ENCODE results near the gene HOXA1. TPM values are rescaled to one million over a fixed set of nuclear protein-coding genes. Genes with fewer than 3 reads are reported as not detected.

The HOXA1 gene
- total and polyA plus RNA-seq, 5 donors from 2014 or later, result 0.49 to 1.4 (median 0.85) TPM

DNA sequence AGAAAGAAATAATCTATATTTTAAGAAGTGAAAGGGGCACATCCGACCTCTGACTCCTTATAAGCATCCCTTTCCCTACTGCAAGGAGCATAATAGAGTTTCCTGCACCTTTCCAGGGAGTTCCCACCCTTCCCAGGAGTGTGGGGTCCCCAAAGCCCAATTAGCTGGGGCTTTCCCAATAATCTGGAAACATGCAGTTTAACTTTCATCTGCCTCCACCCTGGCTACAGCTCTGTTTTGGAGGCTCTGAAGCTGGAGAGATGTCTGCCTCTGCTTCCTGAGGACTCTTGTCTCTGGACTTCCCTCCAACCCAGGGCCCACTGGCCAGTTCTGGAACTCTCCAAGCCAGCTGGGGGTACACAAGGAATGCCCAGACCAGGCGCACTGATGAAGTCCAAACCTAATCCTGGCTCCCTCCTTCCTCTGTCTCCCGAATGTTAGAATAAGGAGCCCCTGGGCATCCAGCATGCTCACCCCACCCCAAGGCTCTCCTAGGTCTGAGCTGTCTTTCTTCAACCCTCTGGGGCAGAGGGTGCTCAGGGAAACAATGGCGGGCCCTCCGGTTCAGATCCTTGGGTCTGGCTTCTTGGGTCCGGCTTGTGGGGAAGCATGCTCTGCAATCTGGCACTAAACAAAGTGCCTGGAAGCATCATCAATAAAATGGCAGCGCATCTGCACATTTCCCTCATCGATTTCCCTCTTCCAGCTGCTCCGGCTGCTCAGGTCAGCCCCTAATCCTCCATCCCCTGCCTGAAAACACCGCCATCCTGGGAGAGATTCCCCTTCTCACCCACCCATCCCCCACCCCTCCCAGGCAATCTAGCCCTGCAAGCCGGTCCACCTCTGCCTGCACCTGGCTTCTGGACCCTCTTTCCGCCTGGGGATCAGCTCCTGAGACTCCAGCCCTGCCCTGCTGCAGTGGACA lies 21.4 kb upstream of the HOXA1 start:
- ATAC-seq (ENCODE audit: low read depth in 2 of 2) (no peak), DNase-seq (no peak)
- H3K27me3 Mint-ChIP-seq, result peaks cover 20% of the 10 kb centered on the region
- no peak overlapping the region for H3K27ac ChIP-seq (ENCODE audit: insufficient read depth, low read length, poor library complexity, severe bottlenecking)
- H3K4me1 Mint-ChIP-seq, result no peaks in the 10 kb centered on the region
- H3K4me3 Mint-ChIP-seq, result no peak overlapping the region
- H3K36me3 ChIP-seq (ENCODE audit: control insufficient read depth, insufficient read depth, low read length), result no peaks in the 10 kb centered on the region
- no peaks in the 10 kb centered on the region for H3K9me3 Mint-ChIP-seq
- no peak overlapping the region for H3K4me3 ChIP-seq (ENCODE audit: low read depth, low read length)
- no peaks in the 10 kb centered on the region for H3K36me3 Mint-ChIP-seq
- H3K4me1 ChIP-seq (ENCODE audit: control insufficient read depth, insufficient read depth, low read length, poor library complexity, severe bottlenecking), result no peaks in the 10 kb centered on the region
- H3K9me3 ChIP-seq (ENCODE audit: control insufficient read depth in 2 of 2, low read length in 2 of 2), result no peaks in the 10 kb centered on the region
- H3K27ac Mint-ChIP-seq, result no peak overlapping the region
- H3K27me3 ChIP-seq (ENCODE audit: control insufficient read depth, insufficient read depth, low read length), result no peaks in the 10 kb centered on the region

DNA sequence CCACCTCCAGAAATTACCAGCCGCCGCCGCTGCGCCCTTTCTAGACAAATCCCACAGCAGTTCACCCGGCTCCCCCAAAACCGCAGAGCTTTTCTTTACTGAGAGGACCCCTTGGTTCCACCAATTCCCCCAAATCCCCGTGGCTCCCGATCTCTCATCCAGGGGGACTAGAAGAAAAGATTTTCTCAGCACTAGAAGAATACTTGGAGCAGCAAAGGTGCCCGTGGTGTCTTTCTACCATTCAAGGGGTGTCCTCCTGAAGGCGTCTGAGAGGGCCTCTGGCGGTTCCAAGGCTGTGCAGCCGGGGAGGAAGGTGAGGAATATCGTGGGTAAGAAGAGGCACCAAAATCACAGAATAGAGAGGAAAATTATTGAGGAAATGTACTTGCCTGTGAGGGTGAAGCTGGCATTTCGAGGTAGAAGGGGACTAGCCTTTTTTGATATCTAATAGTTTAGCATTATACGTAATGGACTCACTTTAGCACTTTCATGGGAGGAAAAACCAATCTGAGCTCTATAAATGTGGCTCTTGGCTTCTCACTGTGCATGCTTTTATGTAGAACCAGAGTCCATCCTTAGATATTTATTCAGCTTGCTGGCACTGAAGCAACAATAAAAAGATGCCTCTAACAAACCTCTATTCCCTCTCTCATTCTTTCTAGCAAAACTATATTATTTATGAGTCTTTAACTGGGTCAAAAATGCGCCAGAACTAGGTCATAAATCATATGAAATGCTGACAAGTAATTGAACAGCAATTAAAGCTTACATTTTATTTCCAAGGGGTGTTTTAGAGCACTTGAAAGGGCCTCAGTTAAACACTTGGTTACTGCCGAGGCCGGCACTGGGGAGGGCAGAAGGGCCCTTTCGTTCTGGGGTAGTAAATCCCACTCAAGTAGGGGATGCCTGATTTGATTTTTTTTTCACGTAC lies 20.5 kb upstream of the HOXA1 start:
- H3K4me3 Mint-ChIP-seq, result no peak overlapping the region
- no peaks in the 10 kb centered on the region for H3K36me3 Mint-ChIP-seq
- no peaks in the 10 kb centered on the region for H3K9me3 Mint-ChIP-seq
- Histone ChIP-seq H3K27me3 (ENCODE audit: control insufficient read depth, insufficient read depth, low read length) (no peaks in the 10 kb centered on the region), H3K9me3 (ENCODE audit: control insufficient read depth in 2 of 2, low read length in 2 of 2) (no peaks in the 10 kb centered on the region), H3K4me3 (ENCODE audit: low read depth, low read length) (no peak overlapping the region), H3K4me1 (ENCODE audit: control insufficient read depth, insufficient read depth, low read length, poor library complexity, severe bottlenecking) (no peaks in the 10 kb centered on the region), H3K36me3 (ENCODE audit: control insufficient read depth, insufficient read depth, low read length) (no peaks in the 10 kb centered on the region), H3K27ac (ENCODE audit: insufficient read depth, low read length, poor library complexity, severe bottlenecking) (no peak overlapping the region)
- H3K27ac Mint-ChIP-seq, result no peak overlapping the region
- ATAC-seq (ENCODE audit: low read depth in 2 of 2) (no peak), DNase-seq (no peak)
- no peaks in the 10 kb centered on the region for H3K4me1 Mint-ChIP-seq
- H3K27me3 Mint-ChIP-seq, result peaks cover 24% of the 10 kb centered on the region

DNA sequence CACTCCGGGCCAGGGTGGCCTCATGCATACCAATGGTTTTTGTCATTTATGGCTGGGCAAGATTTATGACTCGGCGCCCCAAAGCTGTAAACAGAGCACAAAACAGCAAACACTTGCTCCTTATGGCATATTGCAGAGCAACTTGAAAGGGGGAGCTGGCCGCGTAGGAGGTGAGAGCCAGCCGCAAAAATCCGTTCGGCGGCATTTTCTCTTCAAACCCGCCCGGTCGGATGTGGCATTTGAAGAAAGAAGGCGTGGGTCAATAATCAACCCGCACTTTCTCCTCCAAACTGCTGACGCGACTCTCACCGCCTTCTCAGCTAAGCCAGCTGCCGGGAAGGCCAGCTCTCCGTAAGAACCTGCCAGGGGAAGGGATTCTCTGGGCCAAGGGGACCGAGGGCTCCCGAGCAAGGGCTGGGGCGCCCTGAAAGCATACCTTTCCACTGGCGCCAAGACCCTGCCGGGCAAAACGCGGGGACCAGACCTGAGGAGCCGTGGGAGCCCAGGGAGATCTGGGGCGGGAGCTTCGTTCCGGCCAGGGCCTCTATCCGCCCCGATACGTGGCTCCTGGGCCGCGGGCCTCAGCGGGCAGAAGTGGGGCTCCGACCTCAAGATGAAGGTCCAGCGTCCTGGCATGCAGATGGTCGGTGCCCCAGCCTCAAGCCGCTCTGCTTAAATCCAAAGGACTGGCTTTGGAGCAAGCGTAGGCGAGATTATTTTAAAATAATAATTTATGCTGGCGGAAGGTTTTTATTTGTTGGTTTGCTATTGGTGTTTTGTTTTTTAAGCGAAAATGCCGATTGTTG lies 19.6 kb upstream of the HOXA1 start:
- Histone ChIP-seq H3K4me3 (ENCODE audit: low read depth, low read length) (no peak overlapping the region), H3K27me3 (ENCODE audit: control insufficient read depth, insufficient read depth, low read length) (no peaks in the 10 kb centered on the region), H3K4me1 (ENCODE audit: control insufficient read depth, insufficient read depth, low read length, poor library complexity, severe bottlenecking) (no peaks in the 10 kb centered on the region), H3K9me3 (ENCODE audit: control insufficient read depth in 2 of 2, low read length in 2 of 2) (no peaks in the 10 kb centered on the region), H3K27ac (ENCODE audit: insufficient read depth, low read length, poor library complexity, severe bottlenecking) (no peak overlapping the region), H3K36me3 (ENCODE audit: control insufficient read depth, insufficient read depth, low read length) (no peaks in the 10 kb centered on the region)
- Mint-ChIP-seq H3K4me3 (no peak overlapping the region), H3K27ac (no peak overlapping the region), H3K4me1 (no peaks in the 10 kb centered on the region), H3K36me3 (no peaks in the 10 kb centered on the region), H3K27me3 (peaks cover 24% of the 10 kb centered on the region), H3K9me3 (no peaks in the 10 kb centered on the region)
- no peak for ATAC-seq (ENCODE audit: low read depth in 2 of 2)
- DNase-seq, result no peak

GRCh38 chr7:27114881-27115220 lies 19.1 kb upstream of the HOXA1 start:
- Mint-ChIP-seq H3K36me3 (no peaks in the 10 kb centered on the region), H3K4me1 (no peaks in the 10 kb centered on the region), H3K9me3 (no peaks in the 10 kb centered on the region), H3K27me3 (peaks cover 26% of the 10 kb centered on the region), H3K27ac (no peak overlapping the region), H3K4me3 (no peak overlapping the region)
- H3K4me1 ChIP-seq (ENCODE audit: control insufficient read depth, insufficient read depth, low read length, poor library complexity, severe bottlenecking), result no peaks in the 10 kb centered on the region
- no peaks in the 10 kb centered on the region for H3K9me3 ChIP-seq (ENCODE audit: control insufficient read depth in 2 of 2, low read length in 2 of 2)
- no peak overlapping the region for H3K27ac ChIP-seq (ENCODE audit: insufficient read depth, low read length, poor library complexity, severe bottlenecking)
- no peaks in the 10 kb centered on the region for H3K36me3 ChIP-seq (ENCODE audit: control insufficient read depth, insufficient read depth, low read length)
- DNase-seq (no peak), ATAC-seq (ENCODE audit: low read depth in 2 of 2) (no peak)
- H3K27me3 ChIP-seq (ENCODE audit: control insufficient read depth, insufficient read depth, low read length), result no peaks in the 10 kb centered on the region
- H3K4me3 ChIP-seq (ENCODE audit: low read depth, low read length), result no peak overlapping the region

GRCh38 chr7:27113991-27114769 lies 18.4 kb upstream of the HOXA1 start:
- H3K36me3 Mint-ChIP-seq, result no peaks in the 10 kb centered on the region

GRCh38 chr7:27112955-27113949 lies 17.5 kb upstream of the HOXA1 start:
- Histone ChIP-seq H3K27me3 (ENCODE audit: control insufficient read depth, insufficient read depth, low read length) (no peaks in the 10 kb centered on the region), H3K9me3 (ENCODE audit: control insufficient read depth in 2 of 2, low read length in 2 of 2) (no peaks in the 10 kb centered on the region), H3K27ac (ENCODE audit: insufficient read depth, low read length, poor library complexity, severe bottlenecking) (no peak overlapping the region), H3K4me3 (ENCODE audit: low read depth, low read length) (no peak overlapping the region), H3K36me3 (ENCODE audit: control insufficient read depth, insufficient read depth, low read length) (no peaks in the 10 kb centered on the region), H3K4me1 (ENCODE audit: control insufficient read depth, insufficient read depth, low read length, poor library complexity, severe bottlenecking) (no peaks in the 10 kb centered on the region)
- H3K27ac Mint-ChIP-seq, result no peak overlapping the region
- H3K4me1 Mint-ChIP-seq, result no peaks in the 10 kb centered on the region
- DNase-seq (no peak), ATAC-seq (ENCODE audit: low read depth in 2 of 2) (no peak)
- no peaks in the 10 kb centered on the region for H3K36me3 Mint-ChIP-seq
- peaks cover 21% of the 10 kb centered on the region for H3K27me3 Mint-ChIP-seq
- H3K4me3 Mint-ChIP-seq, result no peak overlapping the region
- H3K9me3 Mint-ChIP-seq, result peaks cover 0 to 2% (median 0%) of the 10 kb centered on the region in 7 donors

More at GRCh38 chr7:27113991-27114769, 18.4 kb upstream of the HOXA1 start:
- H3K9me3 Mint-ChIP-seq, result no peaks in the 10 kb centered on the region
- no peaks in the 10 kb centered on the region for H3K4me1 Mint-ChIP-seq
- ATAC-seq (ENCODE audit: low read depth in 2 of 2), result no peak
- Histone ChIP-seq H3K4me3 (ENCODE audit: low read depth, low read length) (no peak overlapping the region), H3K4me1 (ENCODE audit: control insufficient read depth, insufficient read depth, low read length, poor library complexity, severe bottlenecking) (no peaks in the 10 kb centered on the region), H3K27me3 (ENCODE audit: control insufficient read depth, insufficient read depth, low read length) (no peaks in the 10 kb centered on the region), H3K27ac (ENCODE audit: insufficient read depth, low read length, poor library complexity, severe bottlenecking) (no peak overlapping the region), H3K36me3 (ENCODE audit: control insufficient read depth, insufficient read depth, low read length) (no peaks in the 10 kb centered on the region), H3K9me3 (ENCODE audit: control insufficient read depth in 2 of 2, low read length in 2 of 2) (no peaks in the 10 kb centered on the region)
- no peak overlapping the region for H3K27ac Mint-ChIP-seq
- H3K4me3 Mint-ChIP-seq, result no peak overlapping the region
- H3K27me3 Mint-ChIP-seq, result peaks cover 27% of the 10 kb centered on the region
- DNase-seq, result no peak
